ENCODE results near the gene EML1.

Gene EML1, protein sequence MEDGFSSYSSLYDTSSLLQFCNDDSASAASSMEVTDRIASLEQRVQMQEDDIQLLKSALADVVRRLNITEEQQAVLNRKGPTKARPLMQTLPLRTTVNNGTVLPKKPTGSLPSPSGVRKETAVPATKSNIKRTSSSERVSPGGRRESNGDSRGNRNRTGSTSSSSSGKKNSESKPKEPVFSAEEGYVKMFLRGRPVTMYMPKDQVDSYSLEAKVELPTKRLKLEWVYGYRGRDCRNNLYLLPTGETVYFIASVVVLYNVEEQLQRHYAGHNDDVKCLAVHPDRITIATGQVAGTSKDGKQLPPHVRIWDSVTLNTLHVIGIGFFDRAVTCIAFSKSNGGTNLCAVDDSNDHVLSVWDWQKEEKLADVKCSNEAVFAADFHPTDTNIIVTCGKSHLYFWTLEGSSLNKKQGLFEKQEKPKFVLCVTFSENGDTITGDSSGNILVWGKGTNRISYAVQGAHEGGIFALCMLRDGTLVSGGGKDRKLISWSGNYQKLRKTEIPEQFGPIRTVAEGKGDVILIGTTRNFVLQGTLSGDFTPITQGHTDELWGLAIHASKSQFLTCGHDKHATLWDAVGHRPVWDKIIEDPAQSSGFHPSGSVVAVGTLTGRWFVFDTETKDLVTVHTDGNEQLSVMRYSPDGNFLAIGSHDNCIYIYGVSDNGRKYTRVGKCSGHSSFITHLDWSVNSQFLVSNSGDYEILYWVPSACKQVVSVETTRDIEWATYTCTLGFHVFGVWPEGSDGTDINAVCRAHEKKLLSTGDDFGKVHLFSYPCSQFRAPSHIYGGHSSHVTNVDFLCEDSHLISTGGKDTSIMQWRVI

DNA sequence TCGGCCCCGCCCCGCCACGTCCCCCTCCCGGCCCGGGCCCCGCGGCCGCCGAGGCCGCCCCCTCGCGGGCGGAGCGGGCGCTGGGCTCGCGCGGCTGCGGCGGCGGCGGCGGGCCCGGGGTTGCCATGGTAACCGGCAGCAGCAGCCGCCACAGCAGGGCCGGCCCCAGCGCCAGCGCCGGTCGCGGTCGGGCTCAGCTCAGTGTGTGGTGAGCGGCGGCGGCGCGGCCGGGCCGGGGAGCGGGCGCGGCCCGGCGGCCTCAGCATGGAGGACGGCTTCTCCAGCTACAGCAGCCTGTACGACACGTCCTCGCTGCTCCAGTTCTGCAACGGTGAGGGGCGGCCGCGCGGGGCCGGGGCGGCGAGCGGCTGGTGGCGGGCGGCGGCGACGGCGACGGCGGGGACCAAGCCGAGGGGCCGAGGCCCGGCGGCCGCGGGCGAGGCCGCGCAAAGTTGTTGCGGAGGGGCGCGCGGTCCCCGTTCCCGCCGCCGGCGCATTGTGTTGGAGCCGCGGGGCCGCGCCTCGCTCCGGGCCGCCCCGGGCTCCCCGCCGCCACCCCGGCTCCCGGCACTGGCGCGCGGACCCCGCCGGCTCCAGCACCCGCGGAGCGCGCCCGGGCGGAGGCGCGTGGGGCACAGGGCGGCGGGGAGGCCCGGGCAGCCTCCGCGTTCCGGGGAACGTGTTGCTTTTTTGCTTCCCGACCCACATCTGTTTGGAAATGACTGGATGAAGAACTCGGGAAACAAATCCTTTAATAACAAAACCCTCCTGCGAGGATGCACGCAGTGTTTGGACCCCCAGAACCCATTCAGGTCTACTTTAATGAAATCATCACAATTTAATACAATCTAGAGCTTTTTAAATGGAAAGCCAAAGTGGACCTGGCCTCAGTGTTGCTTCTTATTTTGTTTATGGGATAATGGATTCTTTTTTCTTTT is at the start of gene EML1:
EML1 (plus strand) TSS at position 201 of the 938 bp plus-strand sequence; CDS start at position 265, 64 bp downstream.
- no peaks in the 10 kb centered on the region for H3K9me3 ChIP-seq
- H3K4me1 ChIP-seq (ENCODE audit: control insufficient read depth in 1 of 2, insufficient read depth in 1 of 2, low read depth in 1 of 2, low read length in 1 of 2) = no peaks in the 10 kb centered on the region
- no peaks in the 10 kb centered on the region for H3K36me3 ChIP-seq
- no peak within 1 kb of the TSS for H3K27ac ChIP-seq
- no peak within 1 kb of the TSS for H3K4me3 ChIP-seq (ENCODE audit: low read depth in 1 of 2, low read length in 1 of 2)
- TF ChIP-seq, protein P1, sequence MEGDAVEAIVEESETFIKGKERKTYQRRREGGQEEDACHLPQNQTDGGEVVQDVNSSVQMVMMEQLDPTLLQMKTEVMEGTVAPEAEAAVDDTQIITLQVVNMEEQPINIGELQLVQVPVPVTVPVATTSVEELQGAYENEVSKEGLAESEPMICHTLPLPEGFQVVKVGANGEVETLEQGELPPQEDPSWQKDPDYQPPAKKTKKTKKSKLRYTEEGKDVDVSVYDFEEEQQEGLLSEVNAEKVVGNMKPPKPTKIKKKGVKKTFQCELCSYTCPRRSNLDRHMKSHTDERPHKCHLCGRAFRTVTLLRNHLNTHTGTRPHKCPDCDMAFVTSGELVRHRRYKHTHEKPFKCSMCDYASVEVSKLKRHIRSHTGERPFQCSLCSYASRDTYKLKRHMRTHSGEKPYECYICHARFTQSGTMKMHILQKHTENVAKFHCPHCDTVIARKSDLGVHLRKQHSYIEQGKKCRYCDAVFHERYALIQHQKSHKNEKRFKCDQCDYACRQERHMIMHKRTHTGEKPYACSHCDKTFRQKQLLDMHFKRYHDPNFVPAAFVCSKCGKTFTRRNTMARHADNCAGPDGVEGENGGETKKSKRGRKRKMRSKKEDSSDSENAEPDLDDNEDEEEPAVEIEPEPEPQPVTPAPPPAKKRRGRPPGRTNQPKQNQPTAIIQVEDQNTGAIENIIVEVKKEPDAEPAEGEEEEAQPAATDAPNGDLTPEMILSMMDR (IDR thresholded peaks at IDR 0.05) = no peak
- H3K27me3 ChIP-seq = peaks cover 98% of the 10 kb centered on the region

DNA sequence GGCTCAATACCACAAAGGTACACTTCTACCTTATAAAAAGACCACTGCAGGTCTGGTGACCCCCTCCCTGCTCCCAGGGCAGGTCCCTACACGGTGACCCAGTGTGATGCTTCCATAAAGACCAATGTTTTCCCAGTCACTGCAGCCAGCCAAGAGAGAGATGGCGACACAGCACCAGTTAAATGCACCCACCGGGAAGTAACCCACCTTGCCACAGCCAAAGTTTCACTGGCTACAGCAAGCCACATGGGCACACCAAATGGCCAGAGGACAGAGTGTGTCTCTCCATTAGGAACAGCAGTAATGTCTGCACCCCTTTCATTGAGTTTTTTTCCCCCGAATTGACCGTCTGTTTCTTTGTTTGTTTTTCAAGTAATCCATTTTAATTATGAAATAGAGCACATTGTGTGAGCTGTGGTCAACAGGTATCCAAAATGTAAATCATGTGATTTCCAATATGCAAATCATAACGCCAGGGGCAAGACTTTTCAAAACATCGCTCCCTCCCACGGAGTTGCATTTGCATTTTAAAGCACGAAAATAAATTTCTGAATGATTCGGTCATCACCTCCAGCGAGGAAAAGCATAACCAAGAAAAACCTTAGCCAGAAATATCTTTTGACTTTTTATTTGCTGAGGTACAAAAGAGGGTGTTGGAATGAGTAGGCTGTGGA is 48.9 kb upstream of the EML1 start:
- H3K4me1 ChIP-seq (ENCODE audit: control insufficient read depth in 1 of 2, insufficient read depth in 1 of 2, low read depth in 1 of 2, low read length in 1 of 2) = no peaks in the 10 kb centered on the region
- peaks cover 67% of the 10 kb centered on the region for H3K27me3 ChIP-seq
- no peaks in the 10 kb centered on the region for H3K9me3 ChIP-seq
- no peaks in the 10 kb centered on the region for H3K36me3 ChIP-seq
- H3K4me3 ChIP-seq (ENCODE audit: low read depth in 1 of 2, low read length in 1 of 2) = no peak overlapping the region
- TF ChIP-seq, protein P1 (IDR thresholded peaks at IDR 0.05) = no peak
- no peak overlapping the region for H3K27ac ChIP-seq

DNA sequence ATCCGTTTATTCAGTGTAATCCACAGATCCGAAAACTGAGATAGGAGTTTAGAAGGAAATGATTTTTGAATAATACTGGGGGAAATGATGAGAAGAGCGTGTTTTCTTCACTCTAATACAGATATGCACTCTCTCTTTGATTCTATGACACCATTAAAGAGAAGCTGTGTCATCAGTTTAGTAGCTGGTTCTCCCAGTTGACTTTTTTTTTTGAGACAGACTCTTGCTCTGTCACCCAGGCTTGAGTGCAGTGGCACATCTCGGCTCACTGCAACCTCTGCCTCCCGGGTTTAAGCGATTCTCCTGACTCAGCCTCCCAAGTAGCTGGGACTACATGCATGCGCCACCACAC is 48.4 kb upstream of the EML1 start:
- Histone ChIP-seq H3K27ac (no peak overlapping the region), H3K9me3 (no peaks in the 10 kb centered on the region), H3K4me3 (ENCODE audit: low read depth in 1 of 2, low read length in 1 of 2) (no peak overlapping the region), H3K27me3 (peaks cover 65% of the 10 kb centered on the region), H3K4me1 (ENCODE audit: control insufficient read depth in 1 of 2, insufficient read depth in 1 of 2, low read depth in 1 of 2, low read length in 1 of 2) (no peaks in the 10 kb centered on the region), H3K36me3 (no peaks in the 10 kb centered on the region)
- TF ChIP-seq, protein P1 (IDR thresholded peaks at IDR 0.05) = no peak

DNA sequence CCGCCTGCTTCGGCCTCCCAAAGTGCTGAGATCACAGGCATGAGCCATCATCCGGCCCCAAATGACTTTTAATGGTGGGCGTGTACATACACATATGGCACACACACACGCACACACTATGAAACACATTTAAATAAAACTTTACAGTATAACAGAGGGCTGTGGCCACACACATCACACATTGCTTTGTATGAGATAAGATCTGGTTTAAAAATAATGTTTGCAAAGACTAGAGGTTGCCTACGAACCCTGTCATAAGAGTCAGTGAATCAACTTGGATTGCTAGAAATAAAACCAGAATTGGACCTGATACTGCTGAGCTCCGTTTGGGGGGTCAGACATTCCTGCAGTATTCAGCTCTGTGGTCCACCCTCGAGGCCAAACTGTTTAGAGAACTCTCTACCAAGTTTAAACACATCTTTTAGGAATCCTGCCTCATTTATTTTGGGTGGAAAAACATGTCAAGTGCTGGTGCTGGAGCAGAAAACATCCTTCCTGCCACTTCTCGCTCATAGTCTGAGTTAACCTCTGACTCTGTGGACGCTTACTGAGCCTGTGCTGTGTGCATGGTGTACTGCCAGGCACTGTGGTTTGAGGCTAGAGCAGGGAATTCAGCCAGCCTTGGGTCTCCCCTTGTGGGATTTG is 47.8 kb upstream of the EML1 start:
- Histone ChIP-seq H3K27ac (no peak overlapping the region), H3K4me3 (ENCODE audit: low read depth in 1 of 2, low read length in 1 of 2) (no peak overlapping the region), H3K4me1 (ENCODE audit: control insufficient read depth in 1 of 2, insufficient read depth in 1 of 2, low read depth in 1 of 2, low read length in 1 of 2) (no peaks in the 10 kb centered on the region), H3K27me3 (peaks cover 62% of the 10 kb centered on the region), H3K9me3 (no peaks in the 10 kb centered on the region), H3K36me3 (no peaks in the 10 kb centered on the region)
- TF ChIP-seq, protein P1 (IDR thresholded peaks at IDR 0.05) = no peak

Measured in neutrophil (primary cell).